ENCODE results near the gene CECR2. TPM values are rescaled to one million over a fixed set of nuclear protein-coding genes. Genes with fewer than 3 reads are reported as not detected.

The CECR2 gene
- 0.06 to 0.14 TPM (median 0.10 TPM) in 5 replicates for total RNA-seq (2022; extraction: Qiagen RNA extraction)

GRCh38 chr22:17369439-17370025 lies at the start of gene CECR2:
TSS of gene CECR2 (plus strand) at chr22:17369460. CDS start at chr22:17369784, 324 bp downstream.

GRCh38 chr22:17562906-17563870 lies 193.9 kb downstream of the CECR2 start, which contains the start of gene SLC25A18:
TSS of gene SLC25A18 (plus strand) at chr22:17563498. CDS start at chr22:17579945, 16,447 bp downstream.

Other genes starting within 250 kb of the CECR2 start
- gene TMEM121B, start 248.1 kb upstream of the CECR2 start, total RNA-seq (2022; extraction: Qiagen RNA extraction): 0.09 to 0.25 TPM (median 0.14 TPM) in 5 replicates
- 34.1 to 46.1 TPM (median 44.1 TPM) in 5 replicates for gene HDHD5, start 210.2 kb upstream of the CECR2 start, total RNA-seq (2022; extraction: Qiagen RNA extraction)
- not detected in 5 replicates for gene ADA2, start 150.0 kb upstream of the CECR2 start, total RNA-seq (2022; extraction: Qiagen RNA extraction)
- 0.13 to 0.45 TPM (median 0.29 TPM) in 5 replicates for gene SLC25A18, start 194.0 kb downstream of the CECR2 start, total RNA-seq (2022; extraction: Qiagen RNA extraction)

All from A549 treated with Mapracorat at 1 μM for 4 hours (cell line).